ENCODE measurements around the gene FGR.

GRCh38 chr1:27570356-27570755 lies 64.6 kb downstream of the FGR start:
- no peak for TF ChIP-seq CTCF (IDR thresholded peaks at IDR 0.05)
- no peak for TF ChIP-seq POLR2A (IDR thresholded peaks at IDR 0.05)

Data from heart left ventricle (tissue), 13 donors.